Adrenal gland (tissue), 12 donors: ENCODE data around the gene SAMD11. TPM values are rescaled to one million over a fixed set of nuclear protein-coding genes. Genes with fewer than 3 reads are reported as not detected.
A peak's percentile ranks its signal among the peaks of the same experiment; 100 is the strongest.
"Not testable (repeated sequence)": the region's sequence is repeated elsewhere in the genome, so short reads cannot be mapped to it uniquely, and the experiment has no call there.

Experiments
- DNase-seq, 7 donors: peaks; one replicate each; pipeline ENCODE4 v3.0.0-alpha.2; 2019 to 2020
- H3K27ac ChIP-seq, 5 donors: fragments of 200-600 bp; sonication (generic) in 4 of 5; 1 replicate in 3 of 5; 2 replicates in 2 of 5; pipeline versions ENCODE4 v1.5.1 to v1.8.0; 2016 to 2020; ENCODE audit warnings: mild to moderate bottlenecking in 1 of 5
- H3K27me3 ChIP-seq: fragments of 200-600 bp; 2 replicates; pipeline ENCODE4 v1.8.0; 2021
- H3K36me3 ChIP-seq, 2 donors: fragments of 200-600 bp; replicated peaks in 1 of 2; 1 replicate in 1 of 2; 2 replicates in 1 of 2; pipeline versions ENCODE4 v1.5.1 to v1.8.0; 2018 to 2022
- H3K4me1 ChIP-seq, 2 donors: fragments of 200-600 bp; replicated peaks in 1 of 2; 1 replicate in 1 of 2; 2 replicates in 1 of 2; pipeline versions ENCODE4 v1.5.1 to v1.8.0; 2018 to 2021
- H3K4me3 ChIP-seq, 4 donors: fragments of 200-600 bp; sonication (generic) in 3 of 4; one replicate each; pipeline ENCODE4 v1.5.1; 2016 to 2018
- H3K9me3 ChIP-seq, 3 donors: fragments of 200-600 bp; sonication (generic) in 1 of 3; replicated peaks in 1 of 3; 1 replicate in 2 of 3; 2 replicates in 1 of 3; pipeline versions ENCODE4 v1.5.1 to v1.8.0; 2016 to 2021
- CTCF ChIP-seq, 6 experiments: fragments of 450-650 bp in 4 of 6; fragments of 200-600 bp in 2 of 6; sonication (generic) in 1 of 6; IDR thresholded peaks; 1 replicate in 5 of 6; 2 replicates in 1 of 6; pipeline versions ENCODE4 v1.5.1 to v1.8.0; 2016 to 2021; ENCODE audit warnings: antibody characterized with exemption in 6 of 6, mild to moderate bottlenecking in 2 of 6, moderate library complexity in 1 of 6
- POLR2A ChIP-seq, 2 donors: fragments of 450-650 bp; IDR thresholded peaks; one replicate each; pipeline ENCODE4 v1.6.1; 2017; ENCODE audit warnings: antibody characterized with exemption in 2 of 2, mild to moderate bottlenecking in 2 of 2, moderate library complexity in 1 of 2
- WGBS, 4 donors: extraction: QIAGEN DNeasy Blood & Tissue Kit in 2 of 4; methylation state at CpG; one replicate each; pipeline versions ENCODE4 v1.1.5 to v1.1.7; 2013 to 2017; 5-methylcytosine and 5-hydroxymethylcytosine counted together
- intact Hi-C, 2 donors: fragments of 100-400 bp; cut with DNase I; formaldehyde crosslinking; loops; one replicate each; pipeline versions ENCODE4 v1.14.1 to v1.15.0; 2022 to 2023
- polyA plus RNA-seq, 3 donors: library from polyadenylated mRNA; stranded (reverse); fragments of 200-250 nt in 2 of 3; fragments of 350-450 nt in 1 of 3; fragmentation: Illumina TruSeq in 1 of 3; extraction: RNeasy Lipid Tissue Mini Kit (QIAGEN cat#74804) in 1 of 3; gene quantifications; one replicate each; pipeline ENCODE4 v1.2.3, GENCODE V29; 2013 to 2014
- total RNA-seq, 9 donors: library from RNA; depleted of rRNA in 4 of 9; stranded (reverse); fragments of >200 nt in 4 of 9; fragments of 120-200 nt in 1 of 9; fragmentation: NEBNext Ultra II Directional in 1 of 9; extraction: Animal tissue kit (Norgen Biotek cat#: 25700) in 1 of 9; gene quantifications; one replicate each; pipeline versions ENCODE4 v1.1.0 to v1.2.4, GENCODE V29; 2013 to 2023
- donor health status: healthy with polysubstance abuse.
- donor health status: Bipolar disorder and iron deficiency.
- donor health status: DM: yes; HTN: yes; CAD: no.
- donor health status: DM: no; HTN: no; CAD: no.
- donor health status: DM: no; HTN: no; CAD: no.
- donor health status: DM: yes; HTN: yes; CAD: no.

The SAMD11 gene
- total and polyA plus RNA-seq, 12 donors: 1.8 to 96.6 (median 16.7) TPM

- Histone ChIP-seq H3K27me3 (peaks cover 33% of the 10 kb centered on the region), H3K9me3 (no peaks in the 10 kb centered on the region), H3K36me3 (peaks cover 0 to 32% of the 10 kb centered on the region in 2 donors), H3K4me1 (peaks cover 8 to 26% of the 10 kb centered on the region in 2 donors), H3K4me3 (no peak overlapping the region), H3K27ac (peak overlapping the region in 4 of 5 donors; percentile 19 to 92 (median 63))
- intact Hi-C loops: no loop called here
- DNase-seq: no peak
- TF ChIP-seq POLR2A (IDR thresholded peaks at IDR 0.05): no peak
- no peak for TF ChIP-seq CTCF (IDR thresholded peaks at IDR 0.05)
- 64 to 79% (median 72%) methylated on average over 10 to 27 of the region's 27 CpGs for WGBS, 4 donors
Measured at GRCh38 chr1:943545-944340, 20.0 kb downstream of the SAMD11 start.

GRCh38 chr1:944341-945325, 20.9 kb downstream of the SAMD11 start:
- Histone ChIP-seq H3K36me3 (peaks cover 0 to 40% of the 10 kb centered on the region in 2 donors), H3K9me3 (no peaks in the 10 kb centered on the region), H3K27ac (peak overlapping the region in 2 of 5 donors; percentile 91 to 92), H3K27me3 (peaks cover 29% of the 10 kb centered on the region), H3K4me3 (no peak overlapping the region), H3K4me1 (peaks cover 8 to 26% of the 10 kb centered on the region in 2 donors)
- WGBS, 4 donors: 56 to 76% (median 66%) methylated on average over 18 to 28 of the region's 28 CpGs
- intact Hi-C loops: no loop called here
- peak in 5 of 7 donors; percentile 29 to 85 (median 56) for DNase-seq
- TF ChIP-seq CTCF (IDR thresholded peaks at IDR 0.05): no peak
- TF ChIP-seq POLR2A (IDR thresholded peaks at IDR 0.05): no peak

GRCh38 chr1:945688-946556, 22.2 kb downstream of the SAMD11 start:
- no peak for DNase-seq
- Histone ChIP-seq H3K4me3 (no peak overlapping the region), H3K36me3 (peaks cover 0 to 52% of the 10 kb centered on the region in 2 donors), H3K27ac (peak overlapping the region in 1 of 5 donors; percentile 91), H3K27me3 (peaks cover 22% of the 10 kb centered on the region), H3K9me3 (no peaks in the 10 kb centered on the region), H3K4me1 (peaks cover 8 to 16% of the 10 kb centered on the region in 2 donors)
- no peak for TF ChIP-seq POLR2A (IDR thresholded peaks at IDR 0.05)
- TF ChIP-seq CTCF (IDR thresholded peaks at IDR 0.05): no peak
- 90 to 97% (median 92%) methylated on average over 22 to 29 of the region's 29 CpGs for WGBS, 4 donors
- intact Hi-C loops: no loop called here

- 96 to 97% (median 96%) methylated on average over 6 to 13 of the region's 13 CpGs for WGBS, 4 donors
- not testable (repeated sequence) for H3K27ac ChIP-seq
Measured at GRCh38 chr1:946811-947210, 23.1 kb downstream of the SAMD11 start.

More at GRCh38 chr1:946811-947210, 23.1 kb downstream of the SAMD11 start:
- H3K27me3 ChIP-seq: peaks cover 13% of the 10 kb centered on the region
- peaks cover 0 to 61% of the 10 kb centered on the region in 2 donors for H3K36me3 ChIP-seq
- H3K4me1 ChIP-seq, intact Hi-C loops, DNase-seq, H3K4me3 ChIP-seq, H3K9me3 ChIP-seq: not testable (repeated sequence)
